ENCODE measurements around the gene OXA1L.

DNA sequence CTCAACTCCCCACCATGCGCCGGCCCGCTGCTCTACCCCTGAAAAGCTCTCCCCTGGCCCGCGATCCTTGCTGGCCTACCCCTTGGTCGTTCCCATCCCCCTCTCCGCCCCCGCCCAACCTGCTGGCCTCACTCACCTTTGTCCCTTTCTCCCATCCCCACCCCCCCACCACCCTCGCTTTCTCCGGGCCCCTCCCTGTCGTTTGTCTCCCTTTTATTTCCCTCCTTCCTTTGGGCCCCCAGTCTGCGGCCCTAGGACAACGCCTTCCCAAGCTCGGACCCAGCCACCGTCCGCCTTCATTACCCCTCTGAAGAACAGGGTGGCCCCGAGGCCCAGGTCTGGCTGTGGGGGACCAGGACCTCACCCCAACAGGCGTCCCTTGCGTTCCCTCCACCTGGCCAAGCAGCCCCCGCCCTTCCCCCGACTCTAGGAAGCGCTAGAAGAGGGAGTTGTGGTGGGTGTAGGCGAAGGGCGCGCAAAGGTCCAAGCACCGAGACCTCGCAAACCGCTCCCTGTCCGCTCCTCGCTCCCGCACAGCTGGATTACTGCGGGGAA is 55.6 kb downstream of the OXA1L start:
- TF ChIP-seq, protein P1, sequence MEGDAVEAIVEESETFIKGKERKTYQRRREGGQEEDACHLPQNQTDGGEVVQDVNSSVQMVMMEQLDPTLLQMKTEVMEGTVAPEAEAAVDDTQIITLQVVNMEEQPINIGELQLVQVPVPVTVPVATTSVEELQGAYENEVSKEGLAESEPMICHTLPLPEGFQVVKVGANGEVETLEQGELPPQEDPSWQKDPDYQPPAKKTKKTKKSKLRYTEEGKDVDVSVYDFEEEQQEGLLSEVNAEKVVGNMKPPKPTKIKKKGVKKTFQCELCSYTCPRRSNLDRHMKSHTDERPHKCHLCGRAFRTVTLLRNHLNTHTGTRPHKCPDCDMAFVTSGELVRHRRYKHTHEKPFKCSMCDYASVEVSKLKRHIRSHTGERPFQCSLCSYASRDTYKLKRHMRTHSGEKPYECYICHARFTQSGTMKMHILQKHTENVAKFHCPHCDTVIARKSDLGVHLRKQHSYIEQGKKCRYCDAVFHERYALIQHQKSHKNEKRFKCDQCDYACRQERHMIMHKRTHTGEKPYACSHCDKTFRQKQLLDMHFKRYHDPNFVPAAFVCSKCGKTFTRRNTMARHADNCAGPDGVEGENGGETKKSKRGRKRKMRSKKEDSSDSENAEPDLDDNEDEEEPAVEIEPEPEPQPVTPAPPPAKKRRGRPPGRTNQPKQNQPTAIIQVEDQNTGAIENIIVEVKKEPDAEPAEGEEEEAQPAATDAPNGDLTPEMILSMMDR (IDR thresholded peaks at IDR 0.05; ENCODE audit: poor library complexity, severe bottlenecking), result no peak
- TF ChIP-seq EZH2 (IDR thresholded peaks at IDR 0.05; ENCODE audit: borderline replicate concordance, insufficient read depth, low read length, poor library complexity, severe bottlenecking) (no peak), POLR2AphosphoS5 (IDR thresholded peaks at IDR 0.05) (no peak), EP300 (conservative IDR thresholded peaks at IDR 0.05; ENCODE audit: poor library complexity, severe bottlenecking) (no peak), RAD21 (conservative IDR thresholded peaks at IDR 0.05) (no peak), SMC3 (conservative IDR thresholded peaks at IDR 0.05; ENCODE audit: poor library complexity) (no peak), TAF1 (IDR thresholded peaks at IDR 0.05; ENCODE audit: low read depth) (no peak)
- TF ChIP-seq, protein P2, sequence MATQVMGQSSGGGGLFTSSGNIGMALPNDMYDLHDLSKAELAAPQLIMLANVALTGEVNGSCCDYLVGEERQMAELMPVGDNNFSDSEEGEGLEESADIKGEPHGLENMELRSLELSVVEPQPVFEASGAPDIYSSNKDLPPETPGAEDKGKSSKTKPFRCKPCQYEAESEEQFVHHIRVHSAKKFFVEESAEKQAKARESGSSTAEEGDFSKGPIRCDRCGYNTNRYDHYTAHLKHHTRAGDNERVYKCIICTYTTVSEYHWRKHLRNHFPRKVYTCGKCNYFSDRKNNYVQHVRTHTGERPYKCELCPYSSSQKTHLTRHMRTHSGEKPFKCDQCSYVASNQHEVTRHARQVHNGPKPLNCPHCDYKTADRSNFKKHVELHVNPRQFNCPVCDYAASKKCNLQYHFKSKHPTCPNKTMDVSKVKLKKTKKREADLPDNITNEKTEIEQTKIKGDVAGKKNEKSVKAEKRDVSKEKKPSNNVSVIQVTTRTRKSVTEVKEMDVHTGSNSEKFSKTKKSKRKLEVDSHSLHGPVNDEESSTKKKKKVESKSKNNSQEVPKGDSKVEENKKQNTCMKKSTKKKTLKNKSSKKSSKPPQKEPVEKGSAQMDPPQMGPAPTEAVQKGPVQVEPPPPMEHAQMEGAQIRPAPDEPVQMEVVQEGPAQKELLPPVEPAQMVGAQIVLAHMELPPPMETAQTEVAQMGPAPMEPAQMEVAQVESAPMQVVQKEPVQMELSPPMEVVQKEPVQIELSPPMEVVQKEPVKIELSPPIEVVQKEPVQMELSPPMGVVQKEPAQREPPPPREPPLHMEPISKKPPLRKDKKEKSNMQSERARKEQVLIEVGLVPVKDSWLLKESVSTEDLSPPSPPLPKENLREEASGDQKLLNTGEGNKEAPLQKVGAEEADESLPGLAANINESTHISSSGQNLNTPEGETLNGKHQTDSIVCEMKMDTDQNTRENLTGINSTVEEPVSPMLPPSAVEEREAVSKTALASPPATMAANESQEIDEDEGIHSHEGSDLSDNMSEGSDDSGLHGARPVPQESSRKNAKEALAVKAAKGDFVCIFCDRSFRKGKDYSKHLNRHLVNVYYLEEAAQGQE (IDR thresholded peaks at IDR 0.05; ENCODE audit: borderline replicate concordance), result no peak
